ENCODE data around the gene OR14J1. TPM values are rescaled to one million over a fixed set of nuclear protein-coding genes. Genes with fewer than 3 reads are reported as not detected.

The OR14J1 gene, protein sequence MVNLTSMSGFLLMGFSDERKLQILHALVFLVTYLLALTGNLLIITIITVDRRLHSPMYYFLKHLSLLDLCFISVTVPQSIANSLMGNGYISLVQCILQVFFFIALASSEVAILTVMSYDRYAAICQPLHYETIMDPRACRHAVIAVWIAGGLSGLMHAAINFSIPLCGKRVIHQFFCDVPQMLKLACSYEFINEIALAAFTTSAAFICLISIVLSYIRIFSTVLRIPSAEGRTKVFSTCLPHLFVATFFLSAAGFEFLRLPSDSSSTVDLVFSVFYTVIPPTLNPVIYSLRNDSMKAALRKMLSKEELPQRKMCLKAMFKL
- not detected for total RNA-seq

DNA sequence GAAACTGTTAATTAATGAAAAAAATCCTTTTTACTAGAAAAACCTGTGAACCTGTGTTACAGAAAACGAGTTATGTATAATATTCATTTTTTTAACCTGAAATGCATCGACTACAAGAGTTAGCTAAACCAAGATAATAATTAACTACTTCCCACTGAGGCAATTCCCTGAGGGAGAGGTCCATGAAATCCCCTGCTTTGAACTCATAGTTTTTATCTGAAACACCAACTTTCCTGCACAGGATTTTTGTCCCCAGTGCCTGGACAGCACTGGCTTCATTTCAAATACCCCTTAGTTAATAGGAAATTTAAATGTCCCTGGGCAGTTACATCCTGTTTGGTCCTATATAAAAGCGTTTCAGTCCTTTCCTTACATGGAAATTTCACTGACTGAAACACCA is at the start of gene OR14J1:
TSS of gene OR14J1 (plus strand) at position 386 of the 400 bp plus-strand sequence. CDS start 4,989 bp downstream, outside the sequence.
- TF ChIP-seq, protein P1, sequence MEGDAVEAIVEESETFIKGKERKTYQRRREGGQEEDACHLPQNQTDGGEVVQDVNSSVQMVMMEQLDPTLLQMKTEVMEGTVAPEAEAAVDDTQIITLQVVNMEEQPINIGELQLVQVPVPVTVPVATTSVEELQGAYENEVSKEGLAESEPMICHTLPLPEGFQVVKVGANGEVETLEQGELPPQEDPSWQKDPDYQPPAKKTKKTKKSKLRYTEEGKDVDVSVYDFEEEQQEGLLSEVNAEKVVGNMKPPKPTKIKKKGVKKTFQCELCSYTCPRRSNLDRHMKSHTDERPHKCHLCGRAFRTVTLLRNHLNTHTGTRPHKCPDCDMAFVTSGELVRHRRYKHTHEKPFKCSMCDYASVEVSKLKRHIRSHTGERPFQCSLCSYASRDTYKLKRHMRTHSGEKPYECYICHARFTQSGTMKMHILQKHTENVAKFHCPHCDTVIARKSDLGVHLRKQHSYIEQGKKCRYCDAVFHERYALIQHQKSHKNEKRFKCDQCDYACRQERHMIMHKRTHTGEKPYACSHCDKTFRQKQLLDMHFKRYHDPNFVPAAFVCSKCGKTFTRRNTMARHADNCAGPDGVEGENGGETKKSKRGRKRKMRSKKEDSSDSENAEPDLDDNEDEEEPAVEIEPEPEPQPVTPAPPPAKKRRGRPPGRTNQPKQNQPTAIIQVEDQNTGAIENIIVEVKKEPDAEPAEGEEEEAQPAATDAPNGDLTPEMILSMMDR (IDR thresholded peaks at IDR 0.05; ENCODE audit: low read depth): no peak

DNA sequence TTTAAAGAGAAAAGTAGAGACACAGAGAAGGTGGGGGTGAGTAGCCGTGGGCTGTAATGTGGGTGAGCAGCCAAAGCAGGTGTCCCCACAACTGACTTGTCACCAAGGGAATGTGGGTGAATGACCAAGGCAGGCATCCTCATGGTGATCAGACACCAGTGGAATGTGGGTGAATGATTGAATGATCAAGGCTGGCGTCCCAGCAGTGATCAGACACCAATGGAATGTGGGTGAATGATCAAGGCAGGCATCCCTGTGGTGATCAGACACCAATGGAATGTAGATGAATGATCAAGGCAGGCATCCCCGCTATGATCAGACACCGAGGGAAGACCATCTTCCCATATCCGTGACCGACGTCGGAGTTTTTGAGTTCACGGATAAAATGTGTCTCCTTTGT is 49.8 kb upstream of the OR14J1 start:
- TF ChIP-seq, protein P1 (IDR thresholded peaks at IDR 0.05; ENCODE audit: low read depth): no peak

DNA sequence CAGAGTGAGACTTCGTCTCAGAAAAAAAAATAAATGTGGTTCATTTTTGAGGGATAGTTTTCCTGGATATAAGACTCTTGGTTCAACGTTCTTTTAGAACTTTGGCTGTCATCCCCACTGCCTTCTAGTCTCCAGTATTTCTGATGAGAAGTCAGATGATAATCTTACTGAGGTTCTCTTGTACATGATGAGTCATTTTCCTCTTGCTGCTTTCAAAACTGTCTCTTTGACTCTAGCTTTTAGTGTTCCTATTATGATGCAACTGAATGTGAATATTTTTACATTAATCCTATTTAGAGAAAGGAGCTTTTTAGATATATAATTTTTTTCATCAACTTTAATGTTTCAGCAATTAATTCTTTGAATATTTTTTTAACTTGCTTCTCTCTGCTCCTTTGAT is 46.0 kb upstream of the OR14J1 start:
- TF ChIP-seq, protein P1 (IDR thresholded peaks at IDR 0.05; ENCODE audit: low read depth): no peak

DNA sequence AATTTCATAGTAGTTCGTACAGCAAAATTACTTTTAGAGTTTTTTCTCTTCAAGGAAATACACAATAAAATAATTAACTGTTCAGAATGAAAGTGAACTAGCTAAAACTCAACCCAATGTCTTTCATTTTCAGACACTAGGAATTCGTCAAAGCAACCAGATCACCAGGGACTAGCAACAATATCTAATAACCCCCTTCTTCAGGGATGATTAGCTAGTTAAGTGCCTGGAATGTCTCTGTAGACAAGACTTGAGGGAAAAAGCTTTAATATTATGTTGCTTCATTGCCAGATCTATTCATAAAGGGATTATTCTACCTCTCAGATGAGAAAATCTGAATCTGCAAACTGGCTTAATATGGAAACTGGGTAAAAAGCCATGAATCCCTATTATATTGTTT is 41.8 kb upstream of the OR14J1 start:
- TF ChIP-seq, protein P1 (IDR thresholded peaks at IDR 0.05; ENCODE audit: low read depth): no peak

DNA sequence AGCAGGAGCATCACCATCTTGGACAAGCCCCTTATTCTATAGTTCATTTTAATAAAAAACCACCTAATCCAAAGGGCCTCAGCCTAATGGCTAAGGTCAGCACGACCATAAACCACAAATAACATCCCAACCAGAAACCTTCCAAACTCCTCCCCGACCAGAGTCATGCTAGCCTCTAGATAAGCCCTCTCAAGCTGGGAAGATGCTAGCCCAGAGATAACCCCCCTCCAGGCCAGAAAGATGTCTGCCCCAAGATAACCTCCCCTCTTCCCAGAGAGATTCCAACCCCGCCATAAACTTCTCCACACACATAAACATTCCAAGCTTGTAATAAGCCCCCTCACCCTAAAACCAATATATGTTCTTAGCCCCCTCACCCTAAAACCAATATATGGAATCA is 38.5 kb upstream of the OR14J1 start:
- TF ChIP-seq, protein P1 (IDR thresholded peaks at IDR 0.05; ENCODE audit: low read depth): no peak

DNA sequence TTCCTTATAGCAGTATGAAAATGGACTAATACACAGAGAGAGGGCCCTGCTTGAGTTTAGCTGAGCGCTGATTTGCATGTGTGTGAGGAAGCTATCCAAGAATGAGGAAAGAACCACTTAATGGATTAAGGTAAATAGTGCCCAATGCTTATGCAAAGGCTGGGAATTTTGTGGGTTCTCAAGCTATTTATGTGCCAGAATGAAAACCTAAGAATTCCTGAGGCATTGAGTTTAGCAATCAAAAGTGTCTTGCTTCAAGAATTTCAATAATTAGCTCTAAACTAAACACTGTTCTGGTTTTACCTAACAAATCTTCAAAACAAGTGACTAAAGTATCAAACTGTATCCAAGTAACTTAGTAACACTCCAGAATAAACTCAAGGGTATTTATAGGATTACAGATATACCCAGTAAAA is 7.0 kb upstream of the OR14J1 start:
- TF ChIP-seq, protein P1 (IDR thresholded peaks at IDR 0.05; ENCODE audit: low read depth): no peak

DNA sequence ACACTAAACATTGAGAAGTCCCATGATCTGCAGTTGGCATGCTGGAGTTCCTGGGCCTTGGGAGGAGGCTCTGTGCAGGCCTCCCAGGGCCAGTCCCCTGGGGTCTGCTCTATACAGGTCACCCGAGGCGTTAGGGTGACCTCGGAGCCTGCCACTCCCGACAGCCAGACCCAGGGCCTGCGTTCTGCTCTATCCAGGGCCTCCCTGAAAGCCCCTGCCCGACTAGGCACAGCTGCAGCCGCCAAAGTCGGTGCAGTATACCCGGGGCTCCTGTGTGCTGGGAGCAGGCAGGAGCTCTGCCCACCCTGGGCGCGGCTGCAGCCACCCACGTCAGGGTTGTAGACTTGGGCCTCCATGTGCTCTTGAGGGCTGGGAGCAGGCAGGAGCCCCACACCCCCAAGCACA is 6.3 kb upstream of the OR14J1 start:
- TF ChIP-seq, protein P1 (IDR thresholded peaks at IDR 0.05; ENCODE audit: low read depth): no peak

All from subcutaneous adipose tissue (tissue), 4 donors.